ENCODE results near the gene CEP85L. TPM values are rescaled to one million over a fixed set of nuclear protein-coding genes. Genes with fewer than 3 reads are reported as not detected.
A peak's percentile ranks its signal among the peaks of the same experiment; 100 is the strongest.

CEP85L gene
- polyA plus RNA-seq, 1 experiment = 7.4 TPM

- peaks cover 6% of the 10 kb centered on the region; the same call in 1 of the 2 replicates for H3K9me3 ChIP-seq (ENCODE audit: control insufficient read depth, insufficient read depth, low read length)
- peak; percentile 2 for DNase-seq (ENCODE audit: low read depth, low spot score)
- H3K27me3 ChIP-seq (ENCODE audit: control insufficient read depth, insufficient read depth, low read length) = no peaks in the 10 kb centered on the region
- H3K27ac ChIP-seq (ENCODE audit: low read depth, low read length) = no peak overlapping the region
- no peak for TF ChIP-seq CTCF (IDR thresholded peaks at IDR 0.05; ENCODE audit: low read depth, low read length)
- H3K4me3 ChIP-seq (ENCODE audit: low read depth, low read length) = no peak overlapping the region
- ChIA-PET POLR2A (no interaction called here), CTCF (interaction anchor here (1.0 kb wide), 1 partner anchor 212 kb away, joined by 3 read pairs; no protein-coding TSS in a partner anchor)
Measured at GRCh38 chr6:118495485-118496280, 155.7 kb downstream of the CEP85L start.

- H3K9me3 ChIP-seq (ENCODE audit: control insufficient read depth, insufficient read depth, low read length) = no peaks in the 10 kb centered on the region
- no peak overlapping the region for H3K27ac ChIP-seq (ENCODE audit: low read depth, low read length)
- no peak for TF ChIP-seq CTCF (IDR thresholded peaks at IDR 0.05; ENCODE audit: low read depth, low read length)
- no peak overlapping the region for H3K4me3 ChIP-seq (ENCODE audit: low read depth, low read length)
- no peaks in the 10 kb centered on the region for H3K27me3 ChIP-seq (ENCODE audit: control insufficient read depth, insufficient read depth, low read length)
- ChIA-PET POLR2A (no interaction called here), CTCF (interaction anchor here (1.0 kb wide), 1 partner anchor 210 kb away, joined by 6 read pairs; no protein-coding TSS in a partner anchor)
- no peak for DNase-seq (ENCODE audit: low read depth, low spot score)
Measured at GRCh38 chr6:118494091-118494490, 157.3 kb downstream of the CEP85L start.

GRCh38 chr6:118489990-118490389 is 161.4 kb downstream of the CEP85L start:
- CTCF ChIA-PET = no interaction called here
- no peak for DNase-seq (ENCODE audit: low read depth, low spot score)
- POLR2A ChIA-PET = no interaction called here
- Histone ChIP-seq H3K27me3 (ENCODE audit: control insufficient read depth, insufficient read depth, low read length) (no peaks in the 10 kb centered on the region), H3K27ac (ENCODE audit: low read depth, low read length) (no peak overlapping the region), H3K4me3 (ENCODE audit: low read depth, low read length) (no peak overlapping the region), H3K9me3 (ENCODE audit: control insufficient read depth, insufficient read depth, low read length) (peaks cover 6% of the 10 kb centered on the region; the same call in 1 of the 2 replicates)
- no peak for TF ChIP-seq CTCF (IDR thresholded peaks at IDR 0.05; ENCODE audit: low read depth, low read length)

- no peak for DNase-seq (ENCODE audit: low read depth, low spot score)
- CTCF ChIA-PET = no interaction called here
- Histone ChIP-seq H3K27me3 (ENCODE audit: control insufficient read depth, insufficient read depth, low read length) (no peaks in the 10 kb centered on the region), H3K4me3 (ENCODE audit: low read depth, low read length) (no peak overlapping the region), H3K27ac (ENCODE audit: low read depth, low read length) (no peak overlapping the region), H3K9me3 (ENCODE audit: control insufficient read depth, insufficient read depth, low read length) (peaks cover 6% of the 10 kb centered on the region; the same call in 1 of the 2 replicates)
- TF ChIP-seq CTCF (IDR thresholded peaks at IDR 0.05; ENCODE audit: low read depth, low read length) = no peak
- POLR2A ChIA-PET = no interaction called here
Measured at GRCh38 chr6:118488631-118489030, 162.8 kb downstream of the CEP85L start.
